ENCODE data around the gene PACRG. TPM values are rescaled to one million over a fixed set of nuclear protein-coding genes. Genes with fewer than 3 reads are reported as not detected.

PACRG gene
- polyA plus RNA-seq, 1 donor (not counting 4 experiments of a cell fraction or from before 2014, with no cell fraction given): 0.31 TPM

DNA sequence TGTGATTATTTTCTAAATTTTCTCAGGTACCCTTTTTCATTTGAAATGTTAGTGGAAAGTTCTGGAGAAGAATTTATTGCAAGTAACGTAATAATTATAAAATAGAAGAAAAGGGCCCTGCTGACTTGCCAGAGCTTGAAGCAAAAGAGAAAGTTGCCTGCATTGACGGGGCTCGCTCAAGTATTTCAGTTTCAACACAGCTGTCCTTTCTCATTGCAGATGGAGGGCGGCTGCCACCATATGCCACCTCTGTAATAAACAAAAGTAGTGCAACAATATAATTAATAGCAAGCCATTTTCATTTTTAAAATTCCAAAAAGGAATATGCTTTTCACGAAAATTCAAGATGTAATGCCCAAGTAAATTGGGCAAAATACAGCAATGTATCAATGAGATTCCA is 246.2 kb downstream of the PACRG start:
- Histone ChIP-seq H4K20me1 (ENCODE audit: control insufficient read depth, extremely low read depth, insufficient read depth, low read length) (no peaks in the 10 kb centered on the region), H3K79me2 (ENCODE audit: control insufficient read depth, insufficient read depth, low read length) (no peaks in the 10 kb centered on the region), H3K9ac (ENCODE audit: control insufficient read depth, extremely low read depth, insufficient read depth, low read length) (no peak overlapping the region), H3K4me1 (ENCODE audit: control insufficient read depth, extremely low read depth, insufficient read depth, low read length) (no peaks in the 10 kb centered on the region), H3K27me3 (ENCODE audit: control insufficient read depth, extremely low read depth, insufficient read depth, low read length) (no peaks in the 10 kb centered on the region), H2AFZ (ENCODE audit: control insufficient read depth, low read length) (no peak overlapping the region), H3K9me1 (ENCODE audit: control insufficient read depth, extremely low read depth, insufficient read depth, low read length) (no peaks in the 10 kb centered on the region), H3K9me3 (ENCODE audit: control insufficient read depth, low read depth, low read length) (no peaks in the 10 kb centered on the region), H3K36me3 (ENCODE audit: control insufficient read depth in 2 of 2, extremely low read depth in 1 of 2, insufficient read depth in 2 of 2, low read length in 2 of 2) (no peaks in the 10 kb centered on the region), H3K4me3 (ENCODE audit: control insufficient read depth in 2 of 3, extremely low read depth in 1 of 3, insufficient read depth in 2 of 3, low read depth in 1 of 3, low read length in 3 of 3) (no peak overlapping the region), H3K4me2 (ENCODE audit: control insufficient read depth, extremely low read depth, insufficient read depth, low read depth, low read length) (no peak overlapping the region), H3K27ac (ENCODE audit: control insufficient read depth, insufficient read depth, low read length) (no peak overlapping the region)
- FAIRE-seq (no peak), DNase-seq (ENCODE audit: low read depth, low spot score) (no peak)
- no peak for TF ChIP-seq EZH2 (IDR thresholded peaks at IDR 0.05; ENCODE audit: low read length)
- TF ChIP-seq, protein P1, sequence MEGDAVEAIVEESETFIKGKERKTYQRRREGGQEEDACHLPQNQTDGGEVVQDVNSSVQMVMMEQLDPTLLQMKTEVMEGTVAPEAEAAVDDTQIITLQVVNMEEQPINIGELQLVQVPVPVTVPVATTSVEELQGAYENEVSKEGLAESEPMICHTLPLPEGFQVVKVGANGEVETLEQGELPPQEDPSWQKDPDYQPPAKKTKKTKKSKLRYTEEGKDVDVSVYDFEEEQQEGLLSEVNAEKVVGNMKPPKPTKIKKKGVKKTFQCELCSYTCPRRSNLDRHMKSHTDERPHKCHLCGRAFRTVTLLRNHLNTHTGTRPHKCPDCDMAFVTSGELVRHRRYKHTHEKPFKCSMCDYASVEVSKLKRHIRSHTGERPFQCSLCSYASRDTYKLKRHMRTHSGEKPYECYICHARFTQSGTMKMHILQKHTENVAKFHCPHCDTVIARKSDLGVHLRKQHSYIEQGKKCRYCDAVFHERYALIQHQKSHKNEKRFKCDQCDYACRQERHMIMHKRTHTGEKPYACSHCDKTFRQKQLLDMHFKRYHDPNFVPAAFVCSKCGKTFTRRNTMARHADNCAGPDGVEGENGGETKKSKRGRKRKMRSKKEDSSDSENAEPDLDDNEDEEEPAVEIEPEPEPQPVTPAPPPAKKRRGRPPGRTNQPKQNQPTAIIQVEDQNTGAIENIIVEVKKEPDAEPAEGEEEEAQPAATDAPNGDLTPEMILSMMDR (optimal IDR thresholded peaks at IDR 0.05 in 1 of 3, IDR thresholded peaks at IDR 0.05 in 1 of 3, conservative IDR thresholded peaks at IDR 0.05 in 1 of 3; ENCODE audit: extremely low read depth in 1 of 3, insufficient read depth in 2 of 3, low read length in 3 of 3): no peak
- dilution Hi-C loops (cut with MboI; ENCODE audit: extremely low pct_ligation_motif_present, low sequenced_read_pairs): no loop called here

DNA sequence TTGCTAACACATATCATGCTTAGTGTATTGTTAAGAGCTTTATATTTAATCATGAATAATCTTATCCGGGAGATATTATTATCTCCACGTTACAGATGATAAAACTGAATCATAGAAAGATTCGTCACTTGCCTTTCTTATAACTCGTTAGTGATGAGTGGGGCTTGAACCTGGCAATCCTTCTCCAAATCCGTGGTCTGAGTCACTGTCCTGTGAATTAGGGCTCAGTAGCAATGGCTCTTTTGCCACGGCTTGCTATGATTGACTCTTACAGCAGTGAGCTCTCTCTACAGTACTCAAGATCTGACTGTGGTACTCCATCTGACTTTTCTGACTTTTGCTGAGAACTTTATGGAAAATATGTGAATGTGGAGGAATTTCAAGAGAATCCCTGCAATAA is 246.9 kb downstream of the PACRG start:
- dilution Hi-C loops (cut with MboI; ENCODE audit: extremely low pct_ligation_motif_present, low sequenced_read_pairs): no loop called here
- FAIRE-seq: no peak
- no peak for DNase-seq (ENCODE audit: low read depth, low spot score)

More for the DNA sequence above, 246.9 kb downstream of the PACRG start:
- TF ChIP-seq, protein P1 (optimal IDR thresholded peaks at IDR 0.05 in 1 of 3, IDR thresholded peaks at IDR 0.05 in 1 of 3, conservative IDR thresholded peaks at IDR 0.05 in 1 of 3; ENCODE audit: extremely low read depth in 1 of 3, insufficient read depth in 2 of 3, low read length in 3 of 3): no peak
- TF ChIP-seq EZH2 (IDR thresholded peaks at IDR 0.05; ENCODE audit: low read length): no peak
- Histone ChIP-seq H3K4me1 (ENCODE audit: control insufficient read depth, extremely low read depth, insufficient read depth, low read length) (no peaks in the 10 kb centered on the region), H3K27me3 (ENCODE audit: control insufficient read depth, extremely low read depth, insufficient read depth, low read length) (no peaks in the 10 kb centered on the region), H2AFZ (ENCODE audit: control insufficient read depth, low read length) (no peak overlapping the region), H4K20me1 (ENCODE audit: control insufficient read depth, extremely low read depth, insufficient read depth, low read length) (no peaks in the 10 kb centered on the region), H3K27ac (ENCODE audit: control insufficient read depth, insufficient read depth, low read length) (no peak overlapping the region), H3K36me3 (ENCODE audit: control insufficient read depth in 2 of 2, extremely low read depth in 1 of 2, insufficient read depth in 2 of 2, low read length in 2 of 2) (no peaks in the 10 kb centered on the region), H3K4me2 (ENCODE audit: control insufficient read depth, extremely low read depth, insufficient read depth, low read depth, low read length) (no peak overlapping the region), H3K9ac (ENCODE audit: control insufficient read depth, extremely low read depth, insufficient read depth, low read length) (no peak overlapping the region), H3K4me3 (ENCODE audit: control insufficient read depth in 2 of 3, extremely low read depth in 1 of 3, insufficient read depth in 2 of 3, low read depth in 1 of 3, low read length in 3 of 3) (no peak overlapping the region), H3K9me3 (ENCODE audit: control insufficient read depth, low read depth, low read length) (no peaks in the 10 kb centered on the region), H3K9me1 (ENCODE audit: control insufficient read depth, extremely low read depth, insufficient read depth, low read length) (no peaks in the 10 kb centered on the region), H3K79me2 (ENCODE audit: control insufficient read depth, insufficient read depth, low read length) (no peaks in the 10 kb centered on the region)
